Measurements from ENCODE around the gene PTPN1.

PTPN1 gene

GRCh38 chr20:50583442-50584150, 73.4 kb downstream of the PTPN1 start:
- H3K4me1 ChIP-seq (ENCODE audit: control insufficient read depth, insufficient read depth, low read length) = no peaks in the 10 kb centered on the region
- no peaks in the 10 kb centered on the region for H3K9me3 ChIP-seq (ENCODE audit: control insufficient read depth, low read length)
- H3K4me3 ChIP-seq (ENCODE audit: insufficient read depth, low read depth, low read length) = no peak overlapping the region
- H3K27me3 ChIP-seq (ENCODE audit: control insufficient read depth, insufficient read depth, low read length, poor library complexity, severe bottlenecking) = no peaks in the 10 kb centered on the region
- 94 to 96% methylated on average over 15 of the region's 15 CpGs for WGBS, 2 experiments
- peaks cover 20% of the 10 kb centered on the region for H3K36me3 ChIP-seq (ENCODE audit: control insufficient read depth, insufficient read depth, low read length)
- no peak overlapping the region for H3K27ac ChIP-seq (ENCODE audit: insufficient read depth, low read depth, low read length, poor library complexity, severe bottlenecking)

- H3K9me3 ChIP-seq (ENCODE audit: control insufficient read depth, low read length) = no peaks in the 10 kb centered on the region
- no peak overlapping the region for H3K27ac ChIP-seq (ENCODE audit: insufficient read depth, low read depth, low read length, poor library complexity, severe bottlenecking)
- no peak overlapping the region for H3K4me3 ChIP-seq (ENCODE audit: insufficient read depth, low read depth, low read length)
- H3K27me3 ChIP-seq (ENCODE audit: control insufficient read depth, insufficient read depth, low read length, poor library complexity, severe bottlenecking) = no peaks in the 10 kb centered on the region
- H3K36me3 ChIP-seq (ENCODE audit: control insufficient read depth, insufficient read depth, low read length) = peaks cover 14% of the 10 kb centered on the region
- no peaks in the 10 kb centered on the region for H3K4me1 ChIP-seq (ENCODE audit: control insufficient read depth, insufficient read depth, low read length)
- 95% methylated on average over 2 of the region's 2 CpGs for WGBS, 2 experiments
Observed at GRCh38 chr20:50584687-50585086, 74.5 kb downstream of the PTPN1 start.

- WGBS, 2 experiments = 96 to 97% methylated on average over 5 of the region's 5 CpGs
- H3K9me3 ChIP-seq (ENCODE audit: control insufficient read depth, low read length) = no peaks in the 10 kb centered on the region
- H3K27ac ChIP-seq (ENCODE audit: insufficient read depth, low read depth, low read length, poor library complexity, severe bottlenecking) = no peak overlapping the region
- no peak overlapping the region for H3K4me3 ChIP-seq (ENCODE audit: insufficient read depth, low read depth, low read length)
- H3K4me1 ChIP-seq (ENCODE audit: control insufficient read depth, insufficient read depth, low read length) = no peaks in the 10 kb centered on the region
- peaks cover 14% of the 10 kb centered on the region for H3K36me3 ChIP-seq (ENCODE audit: control insufficient read depth, insufficient read depth, low read length)
- H3K27me3 ChIP-seq (ENCODE audit: control insufficient read depth, insufficient read depth, low read length, poor library complexity, severe bottlenecking) = no peaks in the 10 kb centered on the region
Observed at GRCh38 chr20:50585214-50585613, 75.0 kb downstream of the PTPN1 start.

GRCh38 chr20:50585678-50586077, 75.5 kb downstream of the PTPN1 start:
- 93 to 97% methylated on average over 9 of the region's 9 CpGs for WGBS, 2 experiments
- no peak overlapping the region for H3K4me3 ChIP-seq (ENCODE audit: insufficient read depth, low read depth, low read length)
- no peaks in the 10 kb centered on the region for H3K4me1 ChIP-seq (ENCODE audit: control insufficient read depth, insufficient read depth, low read length)
- no peaks in the 10 kb centered on the region for H3K9me3 ChIP-seq (ENCODE audit: control insufficient read depth, low read length)
- H3K36me3 ChIP-seq (ENCODE audit: control insufficient read depth, insufficient read depth, low read length) = peaks cover 14% of the 10 kb centered on the region
- no peaks in the 10 kb centered on the region for H3K27me3 ChIP-seq (ENCODE audit: control insufficient read depth, insufficient read depth, low read length, poor library complexity, severe bottlenecking)
- H3K27ac ChIP-seq (ENCODE audit: insufficient read depth, low read depth, low read length, poor library complexity, severe bottlenecking) = no peak overlapping the region

- no peak overlapping the region for H3K4me3 ChIP-seq (ENCODE audit: insufficient read depth, low read depth, low read length)
- peaks cover 14% of the 10 kb centered on the region for H3K36me3 ChIP-seq (ENCODE audit: control insufficient read depth, insufficient read depth, low read length)
- 94 to 95% methylated on average over 13 of the region's 13 CpGs for WGBS, 2 experiments
- H3K9me3 ChIP-seq (ENCODE audit: control insufficient read depth, low read length) = no peaks in the 10 kb centered on the region
- H3K27ac ChIP-seq (ENCODE audit: insufficient read depth, low read depth, low read length, poor library complexity, severe bottlenecking) = no peak overlapping the region
- H3K27me3 ChIP-seq (ENCODE audit: control insufficient read depth, insufficient read depth, low read length, poor library complexity, severe bottlenecking) = no peaks in the 10 kb centered on the region
- no peaks in the 10 kb centered on the region for H3K4me1 ChIP-seq (ENCODE audit: control insufficient read depth, insufficient read depth, low read length)
Observed at GRCh38 chr20:50586531-50587232, 76.5 kb downstream of the PTPN1 start.

- Histone ChIP-seq H3K4me1 (ENCODE audit: control insufficient read depth, insufficient read depth, low read length) (no peaks in the 10 kb centered on the region), H3K4me3 (ENCODE audit: insufficient read depth, low read depth, low read length) (no peak overlapping the region), H3K36me3 (ENCODE audit: control insufficient read depth, insufficient read depth, low read length) (peaks cover 11% of the 10 kb centered on the region), H3K9me3 (ENCODE audit: control insufficient read depth, low read length) (no peaks in the 10 kb centered on the region), H3K27me3 (ENCODE audit: control insufficient read depth, insufficient read depth, low read length, poor library complexity, severe bottlenecking) (no peaks in the 10 kb centered on the region), H3K27ac (ENCODE audit: insufficient read depth, low read depth, low read length, poor library complexity, severe bottlenecking) (no peak overlapping the region)
- WGBS, 2 experiments = 95% methylated on average over 19 of the region's 19 CpGs
Observed at GRCh38 chr20:50587291-50587961, 77.2 kb downstream of the PTPN1 start.

GRCh38 chr20:50588034-50588736, 78.0 kb downstream of the PTPN1 start:
- no peaks in the 10 kb centered on the region for H3K27me3 ChIP-seq (ENCODE audit: control insufficient read depth, insufficient read depth, low read length, poor library complexity, severe bottlenecking)
- peaks cover 11% of the 10 kb centered on the region for H3K36me3 ChIP-seq (ENCODE audit: control insufficient read depth, insufficient read depth, low read length)
- no peaks in the 10 kb centered on the region for H3K9me3 ChIP-seq (ENCODE audit: control insufficient read depth, low read length)
- H3K4me1 ChIP-seq (ENCODE audit: control insufficient read depth, insufficient read depth, low read length) = no peaks in the 10 kb centered on the region
- no peak overlapping the region for H3K27ac ChIP-seq (ENCODE audit: insufficient read depth, low read depth, low read length, poor library complexity, severe bottlenecking)
- H3K4me3 ChIP-seq (ENCODE audit: insufficient read depth, low read depth, low read length) = no peak overlapping the region
- WGBS, 2 experiments = 59 to 62% methylated on average over 12 of the region's 12 CpGs

GRCh38 chr20:50589548-50590347, 79.6 kb downstream of the PTPN1 start:
- Histone ChIP-seq H3K4me3 (ENCODE audit: insufficient read depth, low read depth, low read length) (no peak overlapping the region), H3K4me1 (ENCODE audit: control insufficient read depth, insufficient read depth, low read length) (no peaks in the 10 kb centered on the region), H3K9me3 (ENCODE audit: control insufficient read depth, low read length) (no peaks in the 10 kb centered on the region), H3K36me3 (ENCODE audit: control insufficient read depth, insufficient read depth, low read length) (peaks cover 6% of the 10 kb centered on the region), H3K27ac (ENCODE audit: insufficient read depth, low read depth, low read length, poor library complexity, severe bottlenecking) (no peak overlapping the region), H3K27me3 (ENCODE audit: control insufficient read depth, insufficient read depth, low read length, poor library complexity, severe bottlenecking) (no peaks in the 10 kb centered on the region)
- 96% methylated on average over 20 of the region's 20 CpGs for WGBS, 2 experiments

- peaks cover under 1% of the 10 kb centered on the region for H3K36me3 ChIP-seq (ENCODE audit: control insufficient read depth, insufficient read depth, low read length)
- H3K9me3 ChIP-seq (ENCODE audit: control insufficient read depth, low read length) = no peaks in the 10 kb centered on the region
- no peak overlapping the region for H3K4me3 ChIP-seq (ENCODE audit: insufficient read depth, low read depth, low read length)
- WGBS, 2 experiments = 95 to 96% methylated on average over 11 of the region's 11 CpGs
- no peaks in the 10 kb centered on the region for H3K27me3 ChIP-seq (ENCODE audit: control insufficient read depth, insufficient read depth, low read length, poor library complexity, severe bottlenecking)
- H3K4me1 ChIP-seq (ENCODE audit: control insufficient read depth, insufficient read depth, low read length) = no peaks in the 10 kb centered on the region
- H3K27ac ChIP-seq (ENCODE audit: insufficient read depth, low read depth, low read length, poor library complexity, severe bottlenecking) = no peak overlapping the region
Observed at GRCh38 chr20:50590348-50590664, 80.1 kb downstream of the PTPN1 start.
